Motor neuron (in vitro differentiated cells): Measurements from ENCODE around the gene BTF3. TPM values are rescaled to one million over a fixed set of nuclear protein-coding genes. Genes with fewer than 3 reads are reported as not detected.
"Not testable (repeated sequence)": the region's sequence is repeated elsewhere in the genome, so short reads cannot be mapped to it uniquely, and the experiment has no call there.

Experiments
- ATAC-seq, 8 experiments: fragments of 200-7000 bp; cut with Tn5 transposase; replicated peaks in 6 of 8; 2 replicates each; pipeline ENCODE4 v1.8.0; 2021; ENCODE audit warnings: mild to moderate bottlenecking in 8 of 8, moderate library complexity in 8 of 8
- H3K27ac ChIP-seq, 2 donors: fragments of 250-450 bp; sonication (Bioruptor Pico); 2 replicates each; pipeline ENCODE4 v1.9.0; 2021; ENCODE audit warnings: antibody characterized with exemption in 2 of 2, mild to moderate bottlenecking in 2 of 2, moderate library complexity in 1 of 2
- H3K4me1 ChIP-seq, 2 donors: fragments of 250-450 bp; sonication (Bioruptor Pico); replicated peaks in 1 of 2; 2 replicates each; pipeline ENCODE4 v1.6.1; 2021; ENCODE audit warnings: antibody characterized with exemption in 2 of 2, mild to moderate bottlenecking in 2 of 2, moderate library complexity in 1 of 2
- H3K4me3 ChIP-seq, 5 donors: fragments of 250-450 bp; sonication (Bioruptor Pico); 2 replicates each; pipeline ENCODE4 v1.9.0; 2021; ENCODE audit warnings: antibody characterized with exemption in 5 of 5, mild to moderate bottlenecking in 5 of 5, moderate library complexity in 4 of 5
- WGBS, 10 experiments: fragments of 450-650 bp; shearing (Covaris generic); methylation state at CpG; one replicate each; pipeline ENCODE4 v1.0.0; 2022; 5-methylcytosine and 5-hydroxymethylcytosine counted together
- in situ Hi-C, 9 experiments: fragments of 400-800 bp; cut with MboI; loops; one replicate each; pipeline ENCODE4 v1.15.0; 2021; ENCODE audit warnings: low sequenced_read_pairs in 9 of 9, low pct_unique_long_range_greater_than_20kb in 2 of 9; ENCODE audit not compliant: unreplicated experiment in 9 of 9
- total RNA-seq, 8 experiments: library from RNA; unstranded; fragments of 300-600 nt; gene quantifications; 2 replicates each; pipeline versions ENCODE4 v1.2.3 to v1.2.4, GENCODE V29; 2022

The BTF3 gene
- 1,000 to 10,000 TPM in 2 of 8 experiments, 100 to 1,000 TPM in 6; 368 to 1,372 (median 751) TPM for total RNA-seq

GRCh38 chr5:73498057-73498992 is at the start of gene BTF3:
Gene BTF3, plus strand, starts transcription at chr5:73498442. Its CDS starts 226 bp downstream, at chr5:73498668.
- Histone ChIP-seq H3K27ac (peak within 1 kb of the TSS; percentile 93 to 95), H3K4me3 (peak within 1 kb of the TSS; percentile 62 to 93 (median 72)), H3K4me1 (peaks cover 11 to 25% of the 10 kb centered on the region in 2 donors)
- peak; percentile 92 to 98 (median 96) for ATAC-seq
- 0 to 10% (median 1%) methylated on average over 2 to 9 of the region's 67 CpGs; no CpG with 5 or more reads in 6 of the 10 experiments for WGBS, 10 experiments
- in situ Hi-C loops: no loop called here

GRCh38 chr5:73448463-73449136 is 49.6 kb upstream of the BTF3 start, which contains the start of gene FOXD1:
Gene FOXD1, minus strand, starts transcription at chr5:73448777. Its CDS starts 415 bp downstream, at chr5:73448362.
- Histone ChIP-seq H3K4me3 (peak within 1 kb of the TSS; percentile 42 to 94 (median 59)), H3K27ac (peak within 1 kb of the TSS in 1 of 2 donors; percentile 18), H3K4me1 (peaks cover 12 to 27% of the 10 kb centered on the region in 2 donors)
- in situ Hi-C loops: loop anchor here in 4 of 9 experiments (25.0 kb wide), 2 partner anchors 236 to 336 kb away; partner anchors contain the start of gene TMEM171 (in 1 of the 4)
- ATAC-seq: peak; percentile 80 to 90 (median 88)
- WGBS, 10 experiments: 0 to 5% (median 0%) methylated on average over 1 to 18 of the region's 59 CpGs; no CpG with 5 or more reads in 3 of the 10 experiments

- in situ Hi-C loops: loop anchor here in 1 of 9 experiments (25.0 kb wide), 1 partner anchor 238 kb away; no protein-coding TSS in a partner anchor
- 1 to 68% (median 15%) methylated on average over 2 to 7 of the region's 7 CpGs for WGBS, 10 experiments
- no peak overlapping the region for H3K4me3 ChIP-seq
- H3K27ac ChIP-seq: no peak overlapping the region
- H3K4me1 ChIP-seq: peaks cover 5 to 12% of the 10 kb centered on the region in 2 donors
- ATAC-seq: no peak
Measured at GRCh38 chr5:73450137-73450536, 48.1 kb upstream of the BTF3 start.

- Histone ChIP-seq H3K4me3 (peak overlapping the region; percentile 7 to 32 (median 22)), H3K27ac (no peak overlapping the region), H3K4me1 (peaks cover 5 to 8% of the 10 kb centered on the region in 2 donors)
- ATAC-seq: no peak
- in situ Hi-C loops: loop anchor here in 1 of 9 experiments (25.0 kb wide), 1 partner anchor 238 kb away; no protein-coding TSS in a partner anchor
- WGBS, 10 experiments: 0 to 46% (median 8%) methylated on average over 1 to 14 of the region's 27 CpGs
Measured at GRCh38 chr5:73450672-73451223, 47.5 kb upstream of the BTF3 start.

- WGBS, 10 experiments: 0 to 36% (median 18%) methylated on average over 3 to 9 of the region's 70 CpGs; no CpG with 5 or more reads in 6 of the 10 experiments
- no peak overlapping the region for H3K27ac ChIP-seq
- in situ Hi-C loops: loop anchor here in 1 of 9 experiments (25.0 kb wide), 1 partner anchor 239 kb away; no protein-coding TSS in a partner anchor
- peak; percentile 10 to 25 (median 20) for ATAC-seq
- peaks cover 2 to 6% of the 10 kb centered on the region in 2 donors for H3K4me1 ChIP-seq
- peak overlapping the region; percentile 7 to 32 (median 22) for H3K4me3 ChIP-seq
Measured at GRCh38 chr5:73451224-73452130, 46.8 kb upstream of the BTF3 start.

- 54 to 100% (median 70%) methylated on average over 1 to 6 of the region's 6 CpGs; no CpG with 5 or more reads in 2 of the 10 experiments for WGBS, 10 experiments
Measured at GRCh38 chr5:73452215-73452614, 46.0 kb upstream of the BTF3 start.

GRCh38 chr5:73454379-73455036 is 43.7 kb upstream of the BTF3 start:
- no peaks in the 10 kb centered on the region for H3K4me1 ChIP-seq
- no peak overlapping the region for H3K4me3 ChIP-seq
- H3K27ac ChIP-seq: no peak overlapping the region
- ATAC-seq: peak; percentile 45 to 87 (median 58)
- WGBS, 10 experiments: 47 to 95% (median 53%) methylated on average over 2 to 6 of the region's 6 CpGs
- in situ Hi-C loops: loop anchor here in 1 of 9 experiments (25.0 kb wide), 1 partner anchor 242 kb away; no protein-coding TSS in a partner anchor

More at GRCh38 chr5:73452215-73452614, 46.0 kb upstream of the BTF3 start:
- no peak overlapping the region for H3K4me3 ChIP-seq
- in situ Hi-C loops: loop anchor here in 1 of 9 experiments (25.0 kb wide), 1 partner anchor 240 kb away; no protein-coding TSS in a partner anchor
- H3K27ac ChIP-seq: no peak overlapping the region
- peaks cover 0 to 6% of the 10 kb centered on the region in 2 donors for H3K4me1 ChIP-seq
- ATAC-seq: no peak

- not testable (repeated sequence) for ATAC-seq, H3K27ac ChIP-seq, H3K4me1 ChIP-seq, H3K4me3 ChIP-seq
- 33 to 100% (median 69%) methylated on average over 1 of the region's 1 CpG; no CpG with 5 or more reads in 2 of the 10 experiments for WGBS, 10 experiments
- in situ Hi-C loops: loop anchor here in 1 of 9 experiments (25.0 kb wide), 1 partner anchor 244 kb away; no protein-coding TSS in a partner anchor
Measured at GRCh38 chr5:73456462-73456861, 41.8 kb upstream of the BTF3 start.

- no peak for ATAC-seq
- in situ Hi-C loops: loop anchor here in 1 of 9 experiments (25.0 kb wide), 1 partner anchor 247 kb away; no protein-coding TSS in a partner anchor
Measured at GRCh38 chr5:73459366-73459765, 38.9 kb upstream of the BTF3 start.

GRCh38 chr5:73460133-73460532 is 38.1 kb upstream of the BTF3 start:
- in situ Hi-C loops: loop anchor here in 1 of 9 experiments (25.0 kb wide), 1 partner anchor 248 kb away; no protein-coding TSS in a partner anchor
- Histone ChIP-seq H3K4me1 (no peaks in the 10 kb centered on the region), H3K27ac (no peak overlapping the region), H3K4me3 (no peak overlapping the region)
- 20 to 100% (median 43%) methylated on average over 1 of the region's 1 CpG; no CpG with 5 or more reads in 5 of the 10 experiments for WGBS, 10 experiments
- no peak for ATAC-seq

More at GRCh38 chr5:73459366-73459765, 38.9 kb upstream of the BTF3 start:
- WGBS, 10 experiments: 0 to 67% (median 50%) methylated on average over 1 of the region's 1 CpG; no CpG with 5 or more reads in 3 of the 10 experiments
- Histone ChIP-seq H3K4me1 (no peaks in the 10 kb centered on the region), H3K27ac (no peak overlapping the region), H3K4me3 (no peak overlapping the region)
